Activated T-cell treated with anti-CD3 and anti-CD28 coated beads for 48 hours (primary cell): ENCODE data around the gene NME4.
"Not testable (repeated sequence)": the region's sequence is repeated elsewhere in the genome, so short reads cannot be mapped to it uniquely, and the experiment has no call there.

Experiments used
- DNase-seq: peaks from one replicate; pipeline ENCODE4 v3.0.0-alpha.2; 2020; ENCODE audit warnings: low read depth

Gene NME4

DNA sequence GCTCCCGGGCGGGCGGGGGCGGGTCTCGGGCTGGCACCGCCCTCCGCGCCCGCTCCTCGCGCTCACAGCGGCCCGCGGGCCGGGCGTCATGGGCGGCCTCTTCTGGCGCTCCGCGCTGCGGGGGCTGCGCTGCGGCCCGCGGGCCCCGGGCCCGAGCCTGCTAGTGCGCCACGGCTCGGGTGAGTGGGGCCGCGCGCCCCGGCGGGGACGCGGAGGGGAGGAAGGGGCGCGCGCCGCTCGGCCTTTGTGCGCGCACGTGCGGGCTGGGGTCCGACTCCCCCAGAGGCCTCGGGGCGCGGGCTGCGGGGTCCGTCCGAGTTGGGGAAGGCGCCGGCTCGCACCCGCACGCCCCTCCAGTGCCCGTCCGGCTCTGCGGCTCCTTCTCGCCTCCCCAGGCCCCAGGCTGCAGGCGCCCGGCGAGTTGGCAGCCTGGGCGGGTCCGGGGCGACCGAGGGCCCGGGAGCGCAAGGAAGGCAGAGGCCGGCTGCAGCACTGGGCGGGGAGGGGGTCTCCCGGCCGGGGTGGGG is at the start of gene NME4:
Gene NME4, plus strand, starts transcription at position 65 of the 527 bp plus-strand sequence. Its CDS starts 24 bp downstream, at position 89.
- DNase-seq, result peak; percentile 28

DNA sequence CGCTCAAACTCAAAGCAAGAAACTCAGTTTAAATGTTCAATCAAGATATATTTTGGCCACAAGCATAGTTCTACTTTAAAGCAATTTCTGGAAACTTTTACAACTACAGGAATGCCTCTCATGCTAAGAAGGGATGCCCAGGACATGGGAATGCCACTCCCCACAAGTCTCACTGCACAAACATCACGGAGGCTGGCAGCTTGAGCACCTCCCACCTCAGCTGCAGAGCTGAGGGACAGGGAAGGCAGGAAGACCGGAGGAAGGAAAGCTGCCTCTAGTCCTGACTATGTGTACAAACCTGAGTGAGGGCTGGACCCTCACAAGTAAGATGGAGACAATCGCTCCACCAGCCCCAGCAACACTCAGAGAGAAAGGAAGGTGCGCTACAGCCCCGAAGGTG is 49.8 kb upstream of the NME4 start:
- no peak for DNase-seq

DNA sequence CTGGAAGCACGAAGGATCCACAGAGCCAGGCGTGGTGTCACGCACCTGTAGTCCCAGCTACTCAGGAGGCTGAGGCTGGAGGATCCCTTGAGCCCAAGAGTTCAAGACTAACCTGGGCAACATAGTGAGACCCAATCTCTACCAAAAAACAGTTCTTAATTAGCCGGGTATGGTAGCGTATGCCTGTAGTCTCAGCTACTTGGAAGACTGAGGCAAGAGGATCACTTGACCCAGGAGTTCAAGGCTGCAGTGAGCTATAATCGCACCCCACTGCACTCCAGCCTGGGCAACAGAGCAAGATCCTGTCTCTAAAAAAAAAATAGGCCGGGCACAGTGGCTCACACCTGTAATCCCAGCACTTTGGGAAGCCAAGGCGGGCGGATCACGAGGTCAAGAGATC is 48.5 kb upstream of the NME4 start:
- DNase-seq, result not testable (repeated sequence)

DNA sequence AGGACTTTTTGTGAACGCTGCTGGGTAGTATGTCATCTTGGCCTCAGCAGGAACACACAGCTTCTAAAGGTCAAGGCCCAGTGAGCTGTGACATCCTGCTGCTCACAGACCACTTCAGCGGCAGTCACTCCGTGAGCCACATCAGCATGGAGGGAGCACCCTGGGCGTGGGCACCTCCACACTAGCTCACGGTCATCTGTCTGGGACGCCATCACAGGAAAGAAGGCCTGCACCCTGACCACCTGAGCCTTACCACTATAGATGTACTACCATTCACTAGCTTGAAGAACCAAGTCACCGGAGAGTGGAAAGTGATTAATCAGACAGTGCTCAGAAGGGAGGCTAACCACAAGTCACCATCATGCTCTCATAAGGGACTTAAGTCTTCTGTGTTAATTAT is 47.8 kb upstream of the NME4 start:
- no peak for DNase-seq

DNA sequence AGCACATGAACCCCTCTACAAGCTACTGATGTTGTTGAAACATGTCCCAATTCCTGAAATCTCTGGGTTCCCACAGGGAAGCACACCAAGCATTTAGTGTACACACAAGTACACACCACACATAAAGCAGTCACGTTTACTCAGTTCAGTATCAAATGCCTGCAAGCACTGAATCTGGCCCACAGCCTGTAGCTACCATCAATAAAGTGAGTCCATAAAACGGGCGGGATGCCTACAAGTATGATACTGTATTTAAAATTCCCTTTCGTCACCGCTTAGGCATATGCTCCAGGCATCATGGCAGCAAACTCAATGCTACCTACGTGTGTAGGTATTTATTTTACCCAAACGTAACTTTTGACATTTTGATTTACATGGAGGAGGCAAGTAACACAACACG is 46.8 kb upstream of the NME4 start:
- DNase-seq, result no peak

DNA sequence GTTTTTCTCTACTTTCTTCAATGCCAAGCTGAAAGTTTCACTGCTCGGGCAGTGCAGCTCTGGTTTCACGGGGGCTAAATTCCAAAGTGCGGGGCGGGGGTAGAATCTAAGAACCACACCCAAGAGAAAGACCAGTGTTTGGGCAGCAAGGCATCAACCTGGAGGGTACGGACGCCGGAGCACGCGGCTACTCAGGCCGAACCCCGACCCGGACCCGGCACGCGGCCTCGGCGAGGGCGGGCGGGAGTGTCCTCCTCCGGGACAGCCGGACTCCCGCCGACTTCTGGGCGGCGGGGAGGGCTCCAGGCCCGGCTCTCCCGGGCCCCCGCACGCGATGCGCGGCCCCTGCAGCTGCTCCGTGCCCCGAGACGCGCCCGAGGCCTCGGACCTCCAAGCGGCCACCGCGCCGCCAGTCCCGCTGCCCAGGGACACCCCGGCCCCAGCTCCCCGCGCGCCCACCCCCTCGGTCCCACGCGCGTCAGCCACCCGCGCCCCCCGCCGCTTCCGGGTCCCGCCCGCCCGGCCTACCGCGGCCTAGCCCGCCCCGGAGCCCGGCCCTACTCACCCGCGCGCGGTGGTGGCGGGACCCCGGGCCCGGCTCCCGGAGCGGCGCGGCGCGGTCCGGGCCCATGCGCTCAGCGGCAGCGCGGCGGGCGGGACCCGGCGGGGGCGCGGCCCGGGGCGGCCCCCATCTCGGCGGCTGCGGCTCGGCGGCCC is 45.0 kb upstream of the NME4 start:
- no peak for DNase-seq

DNA sequence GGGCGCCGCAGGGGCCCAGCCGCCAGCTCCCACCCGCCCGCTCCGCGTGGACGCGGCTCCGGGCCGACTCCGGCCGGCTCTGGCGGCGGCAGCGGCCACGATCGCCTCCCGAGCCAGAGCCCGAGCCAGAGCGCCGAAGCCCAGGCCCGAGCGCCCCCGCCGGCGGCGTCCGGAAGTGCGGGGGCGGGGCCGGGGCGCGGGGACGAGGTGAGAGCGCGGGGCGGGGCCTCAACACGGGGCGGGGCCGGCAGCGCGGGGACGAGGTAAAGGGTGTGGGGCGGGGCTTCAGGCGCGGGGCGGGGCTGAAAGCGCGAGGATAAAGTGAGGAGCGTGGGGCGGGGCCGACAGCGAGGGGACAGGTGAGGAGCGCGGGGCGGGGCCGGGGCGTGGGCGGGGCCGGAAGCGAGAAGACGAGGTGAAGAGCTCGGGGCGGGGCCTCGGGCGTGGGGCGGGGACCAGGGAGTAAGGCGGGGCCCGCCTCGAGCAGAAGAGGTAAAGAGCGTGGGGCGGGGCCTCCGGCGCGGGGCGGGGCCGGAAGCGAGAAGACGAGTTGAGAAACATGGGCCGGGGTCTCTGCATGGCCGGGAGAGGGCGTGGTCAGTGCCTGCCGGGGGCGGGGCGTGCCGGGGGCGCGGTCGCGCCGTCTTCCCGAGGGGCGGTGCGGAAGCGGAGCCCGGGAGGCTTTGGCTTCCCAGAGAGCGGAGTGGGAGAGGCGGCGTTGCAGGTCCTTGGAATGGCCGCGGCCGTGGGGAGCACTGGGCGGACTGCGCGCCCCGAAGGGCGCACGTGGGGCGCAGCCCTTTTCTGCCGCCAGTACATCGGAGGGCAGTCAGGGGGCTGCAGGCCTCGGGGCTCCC is 44.2 kb upstream of the NME4 start, which contains the start of gene AXIN1:
Gene AXIN1, minus strand, starts transcription at position 177 of the 857 bp plus-strand sequence. CDS start 5,698 bp downstream, outside the sequence.
- peak; percentile 100 for DNase-seq

DNA sequence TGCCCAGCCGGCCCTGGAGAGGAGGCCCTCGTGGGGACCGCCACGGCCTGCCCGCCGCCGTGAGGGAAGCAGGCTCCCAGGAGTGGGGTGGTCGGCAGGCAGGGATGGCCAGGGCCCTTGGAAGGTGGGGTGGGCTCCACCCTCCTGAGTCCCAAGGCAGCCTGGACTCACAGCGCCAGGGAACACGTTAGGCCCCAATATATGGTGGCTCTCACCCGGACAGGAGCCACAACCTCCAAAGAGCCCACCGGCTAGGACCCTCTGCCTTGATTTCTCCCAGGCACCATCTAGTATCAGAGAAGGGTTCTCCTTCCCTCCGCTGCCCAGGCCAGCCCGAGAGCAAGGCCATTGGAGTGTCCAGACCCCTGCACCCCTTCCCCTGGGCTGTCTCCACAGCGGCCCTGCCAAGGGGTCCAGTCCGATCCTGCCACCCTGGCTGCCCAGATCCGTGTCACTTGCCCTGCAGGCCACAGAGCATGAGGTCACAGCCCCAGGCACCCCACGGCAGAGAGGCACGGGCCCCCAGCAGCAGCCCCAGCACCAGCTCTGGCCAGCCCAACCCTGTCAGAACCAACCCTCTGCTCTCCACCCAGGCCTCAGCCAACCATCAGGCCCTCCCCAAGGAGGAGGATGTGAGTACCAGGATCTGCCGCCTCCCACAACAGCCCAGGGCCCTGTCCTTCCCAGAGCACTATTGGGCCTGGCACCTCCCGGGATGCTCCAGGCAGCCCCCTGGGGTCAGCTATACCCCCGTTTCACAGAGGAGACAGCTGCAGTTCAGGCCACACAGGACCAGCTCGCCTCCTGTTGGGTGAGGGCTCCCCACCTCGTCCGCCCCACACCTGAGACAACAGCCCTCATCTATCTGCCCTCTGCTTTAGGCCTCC is 43.4 kb upstream of the NME4 start:
- no peak for DNase-seq

DNA sequence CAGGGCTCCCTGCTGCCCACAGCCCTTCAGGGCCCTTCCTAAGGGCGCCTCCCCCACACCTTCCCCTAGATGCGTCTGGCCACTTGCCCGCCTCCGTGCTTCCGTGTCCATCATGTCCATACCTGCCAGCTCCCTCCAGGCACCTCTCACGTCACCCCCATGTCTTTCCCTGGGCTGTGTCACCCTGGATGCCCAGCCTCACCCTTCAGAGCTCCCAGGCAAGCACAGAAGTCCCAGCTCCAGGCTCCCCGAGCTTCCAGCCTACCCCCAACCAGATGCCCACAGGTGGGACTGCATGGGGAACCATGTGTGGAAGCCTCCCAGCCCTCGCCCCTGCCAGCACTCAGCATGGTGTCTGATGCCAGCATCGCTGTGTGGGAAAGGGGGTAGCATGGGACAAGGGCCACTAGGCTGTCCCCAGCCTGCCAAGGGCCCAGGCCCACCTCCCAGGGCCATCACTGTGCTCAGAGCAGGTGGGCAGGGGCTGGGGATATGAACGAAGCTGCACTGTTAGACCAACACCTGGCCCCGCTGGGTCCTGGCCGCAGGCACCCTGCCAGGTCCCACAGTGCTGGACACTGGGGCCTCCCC is 42.6 kb upstream of the NME4 start:
- no peak for DNase-seq

DNA sequence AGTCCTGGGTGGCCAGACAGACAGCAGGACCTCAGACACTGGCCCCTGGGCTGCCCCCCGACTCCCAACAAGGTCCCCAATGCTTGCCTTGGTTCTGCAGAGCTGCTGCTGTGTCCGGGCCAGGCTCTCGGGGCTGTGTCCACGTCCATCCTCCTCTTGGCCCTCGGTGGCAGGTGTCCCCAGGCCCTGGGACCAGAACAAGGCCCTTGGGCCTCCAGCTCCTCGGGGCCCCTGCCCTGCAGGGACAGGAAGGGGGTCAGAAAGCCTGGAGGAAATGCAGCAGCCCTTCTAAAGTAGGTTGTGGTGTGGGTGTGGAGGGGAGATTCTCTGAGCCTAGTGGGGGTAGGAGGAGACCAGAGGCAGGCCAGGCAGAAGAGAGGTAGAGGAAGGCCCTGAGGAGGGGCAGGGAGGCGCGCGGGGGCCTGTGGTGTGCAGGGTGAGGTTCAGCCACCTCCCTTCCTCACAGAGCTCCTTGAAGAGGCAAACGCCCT is 42.0 kb upstream of the NME4 start:
- no peak for DNase-seq

DNA sequence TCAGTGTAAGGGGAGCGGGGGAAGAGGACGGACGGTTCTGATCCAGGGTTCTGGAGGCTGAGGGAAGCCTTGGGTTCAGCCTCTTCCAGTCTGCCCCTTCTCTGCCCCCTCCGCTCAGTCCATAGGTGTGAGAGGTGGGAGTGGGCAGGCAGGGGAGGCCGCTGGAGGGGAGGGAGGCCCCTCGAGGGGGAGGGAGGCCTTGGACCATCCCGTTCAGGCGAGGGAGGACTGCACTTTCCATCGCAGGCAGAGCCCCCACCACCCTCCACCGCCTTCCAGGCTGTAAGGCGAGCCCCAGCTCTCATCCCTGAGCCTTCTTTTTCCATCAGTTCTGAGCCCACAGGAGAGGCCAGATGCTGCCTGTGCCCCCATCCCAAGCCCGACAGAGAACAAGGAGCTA is 40.3 kb upstream of the NME4 start:
- no peak for DNase-seq

DNA sequence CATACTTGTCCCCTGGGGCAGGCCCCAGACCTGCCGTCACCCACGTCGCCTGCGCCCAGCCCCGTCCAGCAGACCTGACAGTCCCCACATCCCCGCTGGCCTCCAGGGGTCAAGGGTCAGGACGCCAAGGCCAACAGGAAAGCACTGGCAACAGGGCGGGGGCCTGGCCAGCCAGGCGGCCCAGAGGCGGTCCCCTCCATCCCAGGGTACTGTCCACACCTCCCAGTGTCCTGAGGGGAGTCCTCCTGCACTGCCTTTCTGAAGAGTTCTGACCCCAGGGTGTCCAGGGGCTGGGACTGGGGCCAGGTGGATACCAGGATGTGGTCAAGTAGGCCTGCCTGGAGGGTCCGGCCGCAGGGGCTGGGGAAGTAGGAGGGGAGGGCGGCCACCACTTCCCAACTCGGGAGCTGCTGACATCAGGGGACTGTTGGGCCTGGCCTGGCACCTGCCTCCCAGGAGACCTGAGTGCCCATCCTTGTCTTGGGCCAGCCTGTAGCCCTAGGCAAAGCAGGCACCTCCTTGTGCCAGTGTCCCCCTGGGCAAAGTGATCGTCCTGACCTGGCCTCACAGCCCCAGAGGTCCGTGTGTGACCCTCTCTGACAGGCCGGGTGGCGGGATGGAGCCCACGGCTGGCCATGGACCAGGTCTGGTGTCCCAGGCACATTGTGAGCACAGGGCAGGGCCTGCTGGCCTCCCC is 37.8 kb upstream of the NME4 start:
- no peak for DNase-seq

DNA sequence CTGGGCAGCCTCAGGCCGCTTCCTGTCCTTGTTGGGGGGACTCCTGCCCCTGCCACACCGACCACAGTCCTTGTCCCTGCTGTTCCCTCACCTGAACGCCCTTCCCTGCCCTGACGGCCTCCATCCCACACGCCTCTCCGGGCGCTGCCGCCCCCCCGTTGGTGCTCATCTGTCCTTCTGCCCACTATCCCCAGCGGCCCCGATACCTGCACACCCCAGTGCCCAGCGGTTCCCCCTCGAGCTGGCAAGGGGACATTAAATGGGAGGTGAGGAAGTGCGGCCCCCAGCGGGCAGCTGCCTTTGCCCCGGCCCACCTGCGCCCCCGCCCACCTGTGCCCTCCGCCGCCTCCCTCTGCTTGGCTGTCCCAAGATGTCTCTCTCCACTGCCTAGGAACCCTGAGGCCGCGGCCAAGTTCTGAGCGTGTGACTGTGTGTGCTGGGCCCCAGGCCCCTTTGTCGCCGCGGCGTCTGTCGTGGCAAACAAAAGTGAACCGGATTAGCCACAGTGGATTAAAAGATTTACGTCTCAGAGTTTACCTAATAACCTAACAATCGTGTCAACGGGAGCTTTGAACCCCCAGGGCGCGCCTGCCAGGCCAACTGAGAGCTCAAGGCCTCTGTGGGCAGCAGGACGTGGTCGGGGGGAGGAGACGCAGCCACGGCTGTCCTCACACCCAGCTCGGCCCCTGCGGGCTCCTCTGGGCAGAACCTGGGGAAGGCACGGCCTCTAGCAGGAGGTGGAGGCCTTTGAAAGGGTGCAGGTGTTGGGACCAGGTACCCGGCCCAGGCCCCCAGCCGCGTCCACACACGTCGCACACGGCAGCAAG is 36.9 kb upstream of the NME4 start:
- DNase-seq, result no peak

DNA sequence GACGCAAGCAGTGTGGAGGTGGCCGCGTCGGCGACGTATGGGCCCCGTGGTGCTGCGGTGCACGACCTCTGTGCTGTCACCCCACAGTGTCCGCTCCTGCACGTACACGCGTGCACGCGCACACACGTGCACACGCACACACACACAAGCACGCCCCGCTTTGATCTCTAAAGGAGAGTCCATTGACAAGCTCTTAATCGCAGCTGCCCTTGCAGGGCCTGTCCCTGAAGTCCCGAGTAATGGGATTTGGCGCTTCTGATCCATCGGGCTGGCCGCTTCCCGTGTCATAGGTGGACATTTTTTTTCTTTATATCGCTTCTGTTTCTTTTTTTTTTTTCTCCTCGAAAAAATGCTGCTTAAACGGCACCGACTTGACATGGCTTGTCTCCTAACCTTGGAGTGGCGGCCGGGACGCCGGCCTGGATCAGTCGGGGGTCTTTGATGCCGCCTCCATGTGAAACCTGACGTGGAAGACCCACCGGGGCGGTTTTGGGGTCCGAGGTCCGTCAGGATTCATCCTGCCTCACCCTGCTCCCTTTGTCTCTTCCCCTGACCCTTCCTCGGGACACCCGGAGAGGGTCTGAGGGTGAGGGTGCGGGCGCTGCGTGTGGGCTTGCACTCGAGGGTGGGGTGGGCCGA is 36.2 kb upstream of the NME4 start:
- no peak for DNase-seq

DNA sequence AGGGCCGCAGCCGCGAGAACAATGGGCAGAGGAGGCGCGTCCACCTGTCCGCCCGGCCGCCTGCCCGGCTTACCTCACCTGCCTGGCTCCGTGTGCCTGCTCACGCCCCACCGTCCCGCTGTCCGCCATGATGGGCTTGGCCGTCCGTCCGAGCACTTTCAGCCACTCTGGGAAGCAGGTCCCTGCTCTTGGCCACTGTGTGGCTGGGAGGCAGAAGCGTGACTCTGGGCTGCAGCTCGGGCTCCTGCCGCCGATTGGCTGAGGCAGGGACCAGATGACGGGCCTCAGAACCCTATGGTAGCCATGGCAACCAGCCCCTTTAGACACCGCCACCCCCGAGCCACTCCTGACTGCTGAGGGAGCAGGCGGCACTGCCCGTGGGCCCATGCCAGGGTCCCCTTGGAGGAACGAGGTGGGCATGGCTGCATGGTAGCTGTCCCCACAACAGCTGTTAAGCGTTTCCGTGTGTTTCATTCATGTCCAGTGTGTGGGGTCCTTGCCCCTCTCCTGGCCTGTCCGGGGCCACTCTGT is 35.6 kb upstream of the NME4 start:
- no peak for DNase-seq

DNA sequence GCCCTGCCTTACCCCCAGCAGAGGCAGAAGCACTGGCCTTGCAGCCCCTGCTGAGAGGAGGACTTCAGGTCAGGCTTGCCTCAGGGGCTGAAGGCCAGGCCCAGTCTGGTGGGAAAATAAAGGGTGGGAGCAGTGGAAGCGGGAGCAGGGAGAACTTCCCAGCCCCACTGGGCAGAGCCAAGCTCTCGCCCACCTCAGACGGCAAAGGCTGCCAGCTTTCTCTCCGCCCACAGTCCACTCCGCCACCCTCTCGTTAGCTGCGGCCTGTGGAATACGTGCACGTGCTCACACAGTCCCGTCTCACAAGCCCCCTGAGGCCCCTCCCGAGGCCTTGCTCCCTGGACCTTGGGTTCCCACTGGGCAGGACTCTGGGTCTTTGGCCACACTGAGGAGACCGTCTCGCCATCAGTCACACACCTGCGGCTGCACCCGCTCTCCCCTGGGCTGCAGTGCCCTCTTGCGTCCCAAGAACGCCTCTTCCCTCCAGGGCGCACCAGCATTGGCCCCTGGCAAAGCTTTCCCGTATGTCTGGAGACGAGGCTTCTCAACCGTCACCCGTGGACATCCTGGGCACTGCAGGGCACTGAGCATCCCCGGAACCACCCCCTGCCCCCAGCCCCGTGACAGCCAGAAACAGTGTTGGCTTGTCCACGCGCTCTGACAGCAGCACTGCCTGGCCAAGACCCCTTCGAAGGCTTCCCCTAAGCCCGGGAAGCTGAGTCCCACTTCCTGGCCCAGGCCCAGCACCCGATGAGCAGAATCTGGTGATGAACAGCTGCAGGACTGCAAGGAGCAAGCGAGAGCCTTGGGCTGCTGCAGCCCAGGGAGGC is 34.9 kb upstream of the NME4 start:
- DNase-seq, result peak; percentile 73

DNA sequence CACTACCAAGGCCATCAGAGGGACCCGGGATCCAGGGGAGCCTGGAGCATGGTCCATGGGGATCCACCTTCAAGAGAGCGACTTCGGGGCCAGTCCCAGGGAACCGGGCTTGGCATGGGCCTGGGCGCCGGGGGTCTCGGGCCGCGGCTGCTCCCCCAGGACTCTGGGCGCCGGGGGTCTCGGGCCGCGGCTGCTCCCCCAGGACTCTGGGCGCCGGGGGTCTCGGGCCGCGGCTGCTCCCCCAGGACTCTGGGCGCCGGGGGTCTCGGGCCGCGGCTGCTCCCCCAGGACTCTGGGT is 34.3 kb upstream of the NME4 start:
- not testable (repeated sequence) for DNase-seq

DNA sequence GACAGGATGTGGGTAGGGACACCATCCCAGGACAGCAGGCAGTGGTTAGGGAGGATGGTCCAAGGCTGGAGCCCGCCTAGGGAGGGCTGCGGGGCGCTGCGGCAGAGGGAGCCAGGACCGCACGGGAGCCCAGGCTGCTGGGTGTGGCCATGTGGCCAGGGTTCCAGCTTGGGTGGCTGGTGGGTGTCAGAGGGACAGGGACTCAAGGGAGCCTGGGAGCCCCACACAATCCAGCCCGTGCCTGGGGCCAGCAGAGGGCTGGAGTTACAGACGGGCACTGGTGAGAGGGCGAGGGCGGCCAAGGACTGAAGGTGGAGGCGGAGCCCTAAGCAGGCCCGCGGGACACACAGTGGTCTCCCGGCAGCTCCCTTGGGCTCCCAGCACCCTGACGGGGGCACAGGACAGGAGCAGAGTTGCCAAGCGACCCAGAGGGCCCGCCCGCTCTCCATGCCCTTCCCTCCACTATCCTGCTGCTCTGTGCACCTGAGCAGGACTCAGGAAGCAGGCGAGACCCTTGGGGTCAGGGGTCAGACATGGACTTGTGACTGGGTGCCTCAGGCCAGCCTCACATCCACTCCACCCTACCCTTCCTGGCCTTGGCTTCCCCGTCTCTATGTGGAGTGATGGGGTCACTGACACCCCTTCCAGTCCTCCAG is 33.8 kb upstream of the NME4 start:
- DNase-seq, result no peak
